ENCODE results near the gene MYH9.

- no peak for TF ChIP-seq CTCF (conservative IDR thresholded peaks at IDR 0.05; ENCODE audit: low read depth, low read length)
- TF ChIP-seq EZH2 (IDR thresholded peaks at IDR 0.05; ENCODE audit: borderline replicate concordance, low read depth, low read length, poor library complexity, severe bottlenecking) = no peak
These were observed 36.8 kb downstream of the MYH9 start for GRCh38 chr22:36350751-36351594.

All from A673 (cell line).